OCI-LY1 (cell line): ENCODE measurements around the gene PKNOX2.

Source experiments
- H2AFZ ChIP-seq: fragments of 200-600 bp; sonication (generic), shearing (Covaris generic); 2 replicates; pipeline ENCODE4 v1.6.0; 2014; ENCODE audit warnings: antibody characterized with exemption, mild to moderate bottlenecking, low read length
- H3F3A ChIP-seq: fragments of 200-600 bp; sonication (generic), shearing (Covaris generic); 2 replicates; pipeline ENCODE4 v1.6.0; 2014; ENCODE audit warnings: mild to moderate bottlenecking, antibody characterized with exemption, low read length, moderate library complexity; ENCODE audit not compliant: insufficient read depth
- H3K27ac ChIP-seq: fragments of 200-600 bp; sonication (generic); 2 replicates; pipeline ENCODE4 v1.5.1; 2014; ENCODE audit warnings: low read length, mixed run types, mild to moderate bottlenecking, low read depth; ENCODE audit not compliant: poor library complexity, severe bottlenecking
- H3K27me3 ChIP-seq: fragments of 200-600 bp; sonication (generic); 2 replicates; pipeline ENCODE4 v1.6.0; 2014; ENCODE audit warnings: antibody characterized with exemption, mild to moderate bottlenecking, low read length, moderate library complexity; ENCODE audit not compliant: insufficient read depth
- H3K36me3 ChIP-seq: fragments of 200-600 bp; sonication (generic); 2 replicates; pipeline ENCODE4 v1.6.1; 2014; ENCODE audit warnings: mild to moderate bottlenecking, antibody characterized with exemption, low read length, moderate library complexity, mixed read lengths; ENCODE audit not compliant: insufficient read depth
- H3K4me1 ChIP-seq: fragments of 200-600 bp; sonication (generic); 2 replicates; pipeline ENCODE4 v1.5.1; 2014; ENCODE audit warnings: mild to moderate bottlenecking, low read length, moderate library complexity; ENCODE audit not compliant: insufficient read depth, severe bottlenecking
- H3K4me2 ChIP-seq: fragments of 200-600 bp; sonication (generic), shearing (Covaris generic); 2 replicates; pipeline ENCODE4 v1.6.1; 2014; ENCODE audit warnings: low read length
- H3K4me3 ChIP-seq: fragments of 200-600 bp; sonication (generic); 2 replicates; pipeline ENCODE4 v1.5.1; 2014; ENCODE audit warnings: low read length, low read depth, mild to moderate bottlenecking, mixed read lengths; ENCODE audit not compliant: poor library complexity, severe bottlenecking
- H3K79me2 ChIP-seq: fragments of 200-600 bp; shearing (Covaris generic); 2 replicates; pipeline ENCODE4 v1.6.1; 2016; ENCODE audit warnings: mixed run types, low read length, mixed read lengths; ENCODE audit not compliant: insufficient read depth
- H3K9ac ChIP-seq: fragments of 200-600 bp; sonication (generic), shearing (Covaris generic); 2 replicates; pipeline ENCODE4 v1.6.1; 2014; ENCODE audit warnings: mild to moderate bottlenecking, low read length, mixed read lengths
- H3K9me2 ChIP-seq: fragments of 200-600 bp; sonication (generic), shearing (Covaris generic); 2 replicates; pipeline ENCODE4 v1.6.1; 2014; ENCODE audit warnings: low read depth, mild to moderate bottlenecking, low read length, mixed read lengths
- H3K9me3 ChIP-seq: fragments of 200-600 bp; shearing (Covaris generic); 2 replicates; pipeline ENCODE4 v1.6.1; 2014; ENCODE audit warnings: low read length, mixed read lengths
- H4K20me1 ChIP-seq: fragments of 200-600 bp; sonication (generic), shearing (Covaris generic); 2 replicates; pipeline ENCODE4 v1.6.0; 2016; ENCODE audit warnings: mild to moderate bottlenecking, low read length; ENCODE audit not compliant: insufficient read depth
- EZH2 ChIP-seq: fragments of 200-600 bp; sonication (generic), shearing (Covaris generic); IDR thresholded peaks from 2 replicates; pipeline ENCODE4 v1.8.0; 2017; ENCODE audit warnings: borderline replicate concordance, mixed run types, mild to moderate bottlenecking, antibody characterized with exemption, low read length, moderate library complexity, mixed read lengths
- TF ChIP-seq, protein P1 (sequence below): fragments of 200-600 bp; sonication (generic), shearing (Covaris generic); IDR thresholded peaks from 2 replicates; pipeline ENCODE4 v1.5.1; 2017; ENCODE audit warnings: mild to moderate bottlenecking, antibody characterized with exemption, low read length, moderate library complexity, mixed read lengths

PKNOX2 gene

DNA sequence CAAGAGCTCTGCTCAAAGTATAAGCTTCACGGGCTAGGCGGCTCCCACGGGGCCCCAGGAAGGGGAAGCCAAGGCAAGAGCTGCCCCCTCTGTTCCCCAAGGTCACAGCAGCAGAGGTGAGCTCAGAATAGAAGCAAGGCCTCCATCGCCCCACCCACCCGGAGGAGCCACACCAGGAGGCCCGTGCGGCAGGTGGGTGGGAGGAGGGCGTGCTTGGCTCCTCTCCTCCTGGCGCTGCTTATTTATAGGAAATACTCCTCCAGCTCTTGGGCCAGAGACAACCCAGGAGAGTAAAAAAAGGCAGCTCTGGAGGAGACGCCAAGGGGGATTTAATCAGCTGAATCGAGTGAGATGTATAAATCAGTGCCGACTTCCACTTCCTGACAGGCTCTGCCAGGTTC lies 243.8 kb downstream of the PKNOX2 start:
- TF ChIP-seq EZH2 = no peak
- TF ChIP-seq, protein P1, sequence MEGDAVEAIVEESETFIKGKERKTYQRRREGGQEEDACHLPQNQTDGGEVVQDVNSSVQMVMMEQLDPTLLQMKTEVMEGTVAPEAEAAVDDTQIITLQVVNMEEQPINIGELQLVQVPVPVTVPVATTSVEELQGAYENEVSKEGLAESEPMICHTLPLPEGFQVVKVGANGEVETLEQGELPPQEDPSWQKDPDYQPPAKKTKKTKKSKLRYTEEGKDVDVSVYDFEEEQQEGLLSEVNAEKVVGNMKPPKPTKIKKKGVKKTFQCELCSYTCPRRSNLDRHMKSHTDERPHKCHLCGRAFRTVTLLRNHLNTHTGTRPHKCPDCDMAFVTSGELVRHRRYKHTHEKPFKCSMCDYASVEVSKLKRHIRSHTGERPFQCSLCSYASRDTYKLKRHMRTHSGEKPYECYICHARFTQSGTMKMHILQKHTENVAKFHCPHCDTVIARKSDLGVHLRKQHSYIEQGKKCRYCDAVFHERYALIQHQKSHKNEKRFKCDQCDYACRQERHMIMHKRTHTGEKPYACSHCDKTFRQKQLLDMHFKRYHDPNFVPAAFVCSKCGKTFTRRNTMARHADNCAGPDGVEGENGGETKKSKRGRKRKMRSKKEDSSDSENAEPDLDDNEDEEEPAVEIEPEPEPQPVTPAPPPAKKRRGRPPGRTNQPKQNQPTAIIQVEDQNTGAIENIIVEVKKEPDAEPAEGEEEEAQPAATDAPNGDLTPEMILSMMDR = no peak
- H3K27me3 ChIP-seq = no peaks in the 10 kb centered on the region

DNA sequence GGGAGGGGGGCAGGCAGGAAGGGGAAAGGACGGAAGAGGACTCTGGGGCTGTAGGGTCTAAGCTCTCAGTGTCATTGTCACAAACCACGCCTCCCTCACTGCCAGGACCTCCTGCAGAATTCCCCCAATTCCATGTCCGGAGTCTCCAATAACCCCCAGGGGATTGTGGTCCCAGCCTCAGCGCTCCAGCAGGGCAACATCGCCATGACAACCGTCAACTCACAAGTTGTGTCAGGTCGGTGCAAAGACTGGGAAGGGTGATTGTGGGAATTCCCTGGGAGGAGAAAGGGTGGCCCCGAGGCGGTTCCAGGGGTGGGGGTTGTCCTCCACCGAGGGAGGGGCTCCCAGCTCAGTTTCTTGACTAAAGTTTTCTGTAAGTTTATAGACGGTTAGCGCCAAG lies 245.5 kb downstream of the PKNOX2 start:
- H3K4me3 ChIP-seq = no peak overlapping the region
- no peaks in the 10 kb centered on the region for H3K4me1 ChIP-seq
- no peaks in the 10 kb centered on the region for H3K79me2 ChIP-seq
- no peak overlapping the region for H3K9ac ChIP-seq
- H3K27ac ChIP-seq = no peak overlapping the region
- no peaks in the 10 kb centered on the region for H3K9me3 ChIP-seq
- no peaks in the 10 kb centered on the region for H3K27me3 ChIP-seq
- no peaks in the 10 kb centered on the region for H4K20me1 ChIP-seq
- H3F3A ChIP-seq = no peaks in the 10 kb centered on the region
- no peak for TF ChIP-seq EZH2
- TF ChIP-seq, protein P1 = no peak
- no peak overlapping the region for H3K4me2 ChIP-seq
- H2AFZ ChIP-seq = no peak overlapping the region
- no peaks in the 10 kb centered on the region for H3K36me3 ChIP-seq
- no peaks in the 10 kb centered on the region for H3K9me2 ChIP-seq

More for the DNA sequence above, 243.8 kb downstream of the PKNOX2 start:
- Histone ChIP-seq H3K4me2 (no peak overlapping the region), H3K9me2 (no peaks in the 10 kb centered on the region), H2AFZ (no peak overlapping the region), H3K9ac (no peak overlapping the region), H3K4me3 (no peak overlapping the region), H3K4me1 (no peaks in the 10 kb centered on the region), H3K79me2 (no peaks in the 10 kb centered on the region), H3K9me3 (no peaks in the 10 kb centered on the region), H3F3A (no peaks in the 10 kb centered on the region), H3K27ac (no peak overlapping the region), H3K36me3 (no peaks in the 10 kb centered on the region), H4K20me1 (no peaks in the 10 kb centered on the region)

DNA sequence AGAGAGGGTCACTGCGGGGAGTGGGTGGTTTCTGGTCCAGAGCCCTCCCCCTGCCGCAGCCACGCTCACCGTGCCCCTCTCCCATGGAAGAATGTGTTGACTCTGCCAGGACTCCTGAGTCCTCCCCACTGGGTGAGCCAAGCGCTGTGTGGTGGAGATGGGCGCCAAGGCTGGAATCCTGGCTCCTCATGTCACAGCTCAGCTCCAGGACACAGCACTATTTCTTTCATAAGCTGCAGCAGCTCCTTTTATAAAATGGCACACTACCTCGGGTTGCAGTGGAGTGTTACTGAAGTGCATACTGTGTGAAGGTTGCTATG lies 247.6 kb downstream of the PKNOX2 start:
- Histone ChIP-seq H2AFZ (no peak overlapping the region), H3K4me1 (no peaks in the 10 kb centered on the region), H3F3A (no peaks in the 10 kb centered on the region), H3K9me3 (no peaks in the 10 kb centered on the region), H3K9ac (no peak overlapping the region), H3K9me2 (no peaks in the 10 kb centered on the region), H3K4me3 (no peak overlapping the region), H3K4me2 (no peak overlapping the region), H3K79me2 (no peaks in the 10 kb centered on the region), H4K20me1 (no peaks in the 10 kb centered on the region), H3K27me3 (no peaks in the 10 kb centered on the region), H3K27ac (no peak overlapping the region), H3K36me3 (no peaks in the 10 kb centered on the region)
- TF ChIP-seq, protein P1 = no peak
